NCI-H2196 (cell line): ENCODE results near the gene ADGRB2.
"Not testable (repeated sequence)": the region's sequence is repeated elsewhere in the genome, so short reads cannot be mapped to it uniquely, and the experiment has no call there.

ENCODE experiments used
- DNase-seq: peaks from one replicate; lab custom pipeline; 2025; ENCODE audit not compliant: unreplicated experiment; lab: John Stamatoyannopoulos, UW

ADGRB2 gene

DNA sequence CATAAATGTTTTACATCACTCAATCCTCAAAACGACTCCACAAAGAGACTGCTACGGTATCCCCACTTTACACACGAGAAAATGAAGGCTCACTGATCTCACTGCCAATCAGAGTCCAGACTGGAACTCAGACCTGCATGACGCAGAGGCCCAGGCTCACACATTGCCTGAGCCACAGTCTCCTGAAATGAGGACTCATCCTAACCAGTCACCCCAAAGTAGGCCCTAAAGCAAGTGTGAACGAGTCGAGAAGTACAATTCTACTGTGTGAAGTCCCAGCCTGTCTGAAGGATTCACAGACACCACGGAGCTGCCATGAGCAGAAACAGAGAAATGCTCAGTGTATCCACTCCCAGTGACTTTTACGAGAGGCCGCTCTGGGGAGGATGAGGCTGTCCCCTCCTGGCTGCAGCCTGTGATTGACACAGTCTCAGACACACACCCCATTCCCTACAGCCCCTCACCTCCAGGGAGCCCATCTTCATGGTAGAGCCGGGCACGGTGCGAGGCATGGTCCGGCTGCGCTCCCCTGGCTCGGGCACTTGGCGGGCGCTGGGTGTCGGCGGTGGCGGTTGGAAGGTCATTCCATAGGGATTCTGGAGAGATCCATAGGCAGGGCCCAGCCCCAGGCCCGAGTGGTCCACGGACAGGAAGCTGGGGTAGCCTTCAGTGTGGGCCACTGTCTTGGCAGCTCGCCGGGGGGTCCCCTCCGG is 33.6 kb downstream of the ADGRB2 start:
- DNase-seq: no peak

DNA sequence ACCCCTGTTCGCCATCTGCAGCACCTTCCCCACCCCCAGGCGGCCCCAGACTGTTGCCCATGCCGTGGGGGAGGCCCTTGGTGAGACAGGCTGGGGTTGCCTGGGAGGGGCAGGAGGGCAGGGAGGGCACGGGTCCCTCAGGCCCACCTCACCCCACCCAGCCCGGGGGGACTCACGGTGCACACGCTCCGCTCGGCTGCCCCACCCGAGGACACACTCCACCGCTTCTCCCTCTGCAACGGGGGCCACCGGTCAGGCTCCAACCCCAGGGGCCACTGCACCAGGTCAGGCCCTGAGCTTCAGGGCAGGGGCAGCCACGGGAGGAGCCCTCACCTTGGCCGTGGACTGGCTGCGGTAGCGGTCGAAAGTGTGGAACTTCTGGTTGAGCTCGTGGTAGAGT is 36.3 kb downstream of the ADGRB2 start:
- DNase-seq: no peak

DNA sequence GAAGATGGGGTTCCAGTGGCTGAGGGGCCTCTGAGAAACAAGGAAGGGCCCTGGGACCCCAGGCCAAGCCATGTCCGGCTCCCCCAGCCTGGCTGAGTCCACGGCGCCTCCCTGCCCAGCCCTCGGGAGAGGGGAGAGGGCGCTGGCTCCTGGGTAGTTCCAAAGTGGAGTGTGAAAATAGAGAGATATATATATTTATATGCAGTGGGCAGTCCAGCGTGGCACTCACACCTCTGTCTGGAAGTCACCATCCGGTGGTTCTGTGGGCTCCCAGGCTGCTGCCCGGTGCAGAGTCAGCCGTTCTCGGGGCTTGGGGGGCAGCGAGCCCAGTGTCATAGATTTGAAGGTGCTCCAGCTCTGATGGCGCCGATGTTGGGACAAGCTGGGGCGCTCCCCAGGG is 36.9 kb downstream of the ADGRB2 start:
- DNase-seq: no peak

DNA sequence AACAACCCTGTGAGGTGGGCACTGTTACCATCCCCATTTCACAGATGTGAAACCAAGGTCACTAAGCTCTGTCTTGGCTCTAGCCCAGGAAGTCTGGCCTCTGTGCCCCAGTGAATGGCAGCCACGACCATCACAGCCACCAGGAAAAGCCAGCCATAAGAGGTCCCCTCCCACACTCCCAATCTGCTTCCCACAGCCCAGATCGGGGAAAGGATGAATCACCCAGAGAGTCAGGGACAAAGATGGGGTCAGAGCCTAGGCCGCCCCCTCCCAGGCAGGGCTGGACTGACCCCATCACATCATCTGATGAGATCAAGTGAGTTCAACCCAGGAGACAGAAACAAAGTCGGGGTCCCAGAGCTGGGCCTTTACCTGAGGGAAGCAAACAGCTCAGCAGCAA is 37.4 kb downstream of the ADGRB2 start:
- no peak for DNase-seq

DNA sequence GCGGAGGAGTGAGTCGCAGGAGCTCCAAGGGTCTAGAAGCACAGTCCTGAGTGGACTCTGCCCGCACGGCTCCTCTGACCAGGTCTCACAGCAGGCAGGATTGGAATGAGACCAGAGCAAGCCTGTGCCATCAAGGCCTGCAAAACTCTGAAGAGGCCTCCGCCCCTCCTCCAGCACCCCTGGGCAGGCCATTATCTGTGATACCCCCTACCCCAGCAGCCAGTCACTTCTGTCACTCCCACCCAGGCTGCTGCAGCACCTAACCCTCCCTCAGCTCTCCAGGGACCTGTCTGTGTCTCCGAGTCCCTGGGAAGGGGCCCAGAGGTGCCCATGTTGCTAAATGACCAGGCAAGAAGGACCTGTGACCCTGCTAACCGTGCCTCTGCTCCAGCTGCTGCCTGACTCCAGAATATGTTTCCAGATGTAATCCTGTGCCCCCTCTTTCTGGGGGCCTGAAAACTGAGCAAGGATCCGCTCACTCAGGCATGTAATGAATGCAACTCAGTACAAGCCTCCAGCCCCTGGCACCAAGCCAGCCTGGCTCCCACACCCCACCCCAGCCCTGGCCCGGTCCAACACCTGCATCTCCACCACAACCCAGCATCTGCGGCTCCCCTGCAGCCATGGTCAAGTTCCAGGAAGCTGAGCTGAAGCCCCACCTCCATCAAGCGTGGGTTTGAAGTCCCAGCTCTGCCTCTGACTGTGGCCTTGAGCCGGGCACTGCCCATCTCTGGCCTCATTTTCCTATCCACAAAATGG is 38.2 kb downstream of the ADGRB2 start:
- DNase-seq: peak; percentile 62

DNA sequence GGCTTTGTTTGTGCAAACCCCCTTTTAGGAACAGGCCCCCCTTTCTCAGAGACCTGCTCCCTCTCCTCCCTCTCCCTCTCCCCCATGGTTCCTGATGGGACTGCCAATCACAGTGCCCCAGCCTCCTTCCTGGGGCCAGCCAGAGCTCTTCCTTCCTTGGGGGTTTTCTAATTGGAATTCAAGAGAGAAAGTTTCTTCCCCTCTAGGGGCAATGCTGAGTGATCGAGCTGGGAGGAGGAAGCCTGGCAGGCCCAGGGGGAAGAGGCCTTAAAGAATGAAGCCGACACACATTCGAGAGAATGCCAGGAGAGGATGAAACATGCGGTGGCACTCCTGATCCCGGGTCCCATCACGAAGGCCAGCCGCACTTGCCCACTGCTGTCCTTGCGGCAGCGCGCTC is 39.0 kb downstream of the ADGRB2 start:
- DNase-seq: no peak

DNA sequence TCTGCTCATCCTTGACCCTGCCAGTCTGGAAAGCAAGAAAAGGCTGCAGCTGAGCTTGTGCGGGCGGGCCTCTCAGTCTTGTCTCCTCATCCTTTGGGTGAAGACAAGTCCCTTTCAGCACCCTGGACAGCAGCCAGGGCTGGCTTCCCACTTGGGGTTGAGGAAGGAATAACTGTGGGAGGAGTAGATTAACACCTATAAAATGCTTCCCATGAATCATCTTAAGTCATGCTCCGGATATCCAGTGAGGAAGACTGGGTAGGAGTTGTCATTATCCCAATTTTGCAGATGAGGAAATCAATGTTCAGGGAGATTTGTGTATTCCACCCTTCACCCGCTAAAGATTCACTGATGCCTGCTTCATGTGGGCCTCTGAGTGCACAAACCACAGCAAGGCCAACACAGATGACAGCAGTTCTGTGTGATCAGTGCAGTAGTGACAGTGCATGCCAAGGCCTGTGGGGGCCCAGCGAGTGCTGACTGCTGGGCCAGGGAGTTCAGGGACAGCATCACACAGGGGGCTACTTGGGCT is 40.2 kb downstream of the ADGRB2 start:
- DNase-seq: no peak

DNA sequence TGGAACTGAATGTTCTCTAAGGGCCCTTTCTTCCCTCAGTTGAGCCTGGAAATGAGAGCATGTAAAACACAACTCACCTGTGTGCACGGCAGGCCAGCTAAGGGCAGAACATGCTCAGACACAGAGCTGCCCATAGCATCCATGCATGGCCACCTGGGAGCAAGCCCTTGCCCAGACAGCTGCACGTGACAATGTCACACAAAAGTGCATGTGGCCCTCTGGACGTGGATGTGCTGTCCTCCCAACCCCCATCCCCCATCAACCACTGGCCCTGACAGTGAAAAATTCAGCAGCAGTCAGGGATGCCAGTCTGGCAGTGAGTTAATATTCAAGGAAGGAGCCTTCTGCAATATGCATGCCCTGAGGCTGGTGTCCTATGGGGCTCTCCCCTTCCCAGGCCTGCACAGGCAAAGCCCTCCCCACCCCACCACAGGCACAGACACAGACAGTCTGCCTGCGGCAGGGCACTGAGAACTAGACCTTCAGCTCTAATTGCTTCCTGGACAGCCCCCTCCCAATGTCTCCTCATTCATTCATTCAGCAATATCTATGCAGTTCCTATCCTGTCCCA is 45.7 kb downstream of the ADGRB2 start:
- no peak for DNase-seq

DNA sequence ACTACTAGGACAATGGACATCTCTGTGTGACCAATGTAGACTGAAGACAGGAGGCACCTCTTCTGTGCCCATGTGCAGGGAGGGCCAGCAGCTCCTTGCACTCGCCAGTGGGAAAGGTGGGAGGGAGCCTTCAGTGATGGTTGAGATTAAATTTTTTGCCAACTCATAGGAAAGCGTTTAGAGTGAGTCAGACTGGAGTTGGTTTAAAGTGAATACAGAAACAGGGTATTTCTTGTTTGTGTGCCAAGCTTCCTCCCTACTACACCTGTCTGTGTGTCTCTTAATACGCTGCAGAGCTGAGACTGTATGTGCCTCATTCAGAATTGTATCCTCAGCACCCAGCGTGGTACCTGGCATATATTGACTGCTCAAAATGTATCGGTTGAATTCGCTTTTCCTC is 46.8 kb downstream of the ADGRB2 start:
- no peak for DNase-seq

DNA sequence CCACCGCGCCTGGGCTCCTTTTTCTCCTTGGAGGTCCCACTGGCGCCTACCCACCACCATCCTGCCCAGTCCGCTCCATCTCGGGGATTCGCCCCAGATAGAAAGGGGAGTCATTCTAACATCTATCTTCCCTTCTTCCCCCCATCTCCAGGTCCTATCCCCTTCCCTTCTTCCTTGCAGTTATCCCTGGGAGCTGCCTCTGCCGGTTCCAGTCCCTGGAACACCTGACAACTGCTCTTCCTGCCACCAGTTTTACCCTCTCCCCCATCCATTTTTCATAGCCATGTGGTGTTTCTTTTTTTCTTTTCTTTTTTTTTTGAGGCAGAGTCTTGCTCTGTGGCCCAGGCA is 48.3 kb downstream of the ADGRB2 start:
- no peak for DNase-seq

DNA sequence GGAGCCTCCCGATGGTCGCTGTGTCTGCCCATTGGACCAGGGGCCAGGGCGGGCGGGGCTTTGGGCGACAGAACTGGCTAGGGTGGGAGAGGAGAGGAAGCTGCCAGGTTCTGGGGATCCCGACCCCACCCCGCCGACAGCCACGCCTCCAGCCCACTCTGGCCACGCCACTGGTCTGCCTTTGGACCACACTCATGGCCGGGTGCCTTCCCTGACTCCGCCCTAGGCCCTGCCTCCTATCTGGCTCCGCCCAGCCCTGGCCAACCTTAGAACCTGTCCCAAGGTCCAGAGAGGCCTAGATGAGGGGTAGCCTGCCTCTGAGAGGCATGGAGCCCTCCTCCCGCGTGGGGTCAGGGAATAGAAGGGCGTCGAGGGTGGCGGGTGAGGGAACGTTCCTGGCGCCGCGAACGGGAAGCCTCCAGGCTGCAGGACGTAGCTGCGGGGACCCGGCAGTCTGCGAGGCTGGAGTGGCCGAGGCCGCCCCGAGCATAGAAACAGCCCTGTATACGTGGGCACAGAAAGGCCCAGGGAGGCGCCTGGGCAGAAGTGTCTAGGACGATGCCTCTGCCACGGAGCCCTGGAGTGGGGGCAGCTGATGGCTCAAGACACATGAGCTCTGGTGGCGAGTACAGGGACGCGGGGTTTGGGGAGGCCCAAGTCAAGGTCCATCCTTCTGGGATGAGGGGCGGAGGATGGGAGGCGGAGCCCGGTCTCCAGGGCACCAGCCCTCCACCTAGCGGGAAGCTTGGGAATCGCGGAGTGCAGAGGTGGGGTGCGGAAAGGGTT is 48.9 kb downstream of the ADGRB2 start:
- no peak for DNase-seq

DNA sequence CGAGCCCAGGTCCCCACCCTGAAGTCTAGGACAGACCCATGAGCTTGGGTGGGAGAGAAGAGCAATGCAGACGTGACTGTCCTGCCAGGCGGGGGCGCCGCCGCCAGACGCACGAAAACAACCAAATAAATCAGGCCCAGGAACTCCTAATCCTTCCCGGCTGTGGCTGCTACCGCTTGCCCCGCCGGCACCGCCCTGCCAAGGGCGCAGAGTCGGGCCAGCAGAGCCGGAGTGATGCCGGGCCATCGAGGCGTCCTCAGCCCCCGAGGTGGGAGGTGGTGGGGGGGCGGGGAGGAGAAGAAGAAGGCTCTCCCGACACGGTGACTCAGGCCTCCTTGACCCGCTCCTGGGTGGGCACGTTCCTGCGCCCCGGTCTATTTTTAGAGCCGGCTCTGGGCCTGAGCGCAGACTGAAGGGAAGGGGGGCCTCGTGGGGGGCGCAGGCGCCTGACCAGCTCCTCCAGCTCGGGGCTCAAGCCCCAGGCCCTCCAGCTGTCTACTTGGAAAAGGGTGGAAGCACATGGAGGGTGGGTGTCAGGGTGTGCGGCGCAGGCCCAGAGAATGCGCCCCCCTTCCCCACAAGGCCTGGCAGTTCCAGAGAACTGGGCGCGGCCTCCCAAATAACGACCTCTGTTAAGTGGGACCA is 49.6 kb downstream of the ADGRB2 start:
- no peak for DNase-seq

DNA sequence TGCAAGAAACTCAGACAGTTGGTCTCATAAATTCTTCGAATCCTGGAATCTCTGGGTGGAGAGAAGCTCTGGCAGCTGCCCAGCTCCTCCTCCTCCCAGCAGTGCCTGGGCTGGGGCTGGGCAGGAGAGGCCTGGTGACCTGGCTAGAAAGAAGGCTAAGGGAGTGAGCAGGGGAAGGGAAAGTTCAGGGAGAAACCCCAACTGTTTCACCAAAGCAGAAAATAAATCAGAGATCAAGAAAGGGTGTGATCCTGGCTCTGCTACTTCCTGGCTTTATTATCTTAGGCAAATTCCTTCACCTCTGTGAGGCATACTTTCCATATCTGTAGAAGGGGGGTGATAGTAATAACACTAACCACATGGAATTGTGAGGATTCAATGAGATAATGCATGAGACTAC is 51.5 kb downstream of the ADGRB2 start:
- no peak for DNase-seq

DNA sequence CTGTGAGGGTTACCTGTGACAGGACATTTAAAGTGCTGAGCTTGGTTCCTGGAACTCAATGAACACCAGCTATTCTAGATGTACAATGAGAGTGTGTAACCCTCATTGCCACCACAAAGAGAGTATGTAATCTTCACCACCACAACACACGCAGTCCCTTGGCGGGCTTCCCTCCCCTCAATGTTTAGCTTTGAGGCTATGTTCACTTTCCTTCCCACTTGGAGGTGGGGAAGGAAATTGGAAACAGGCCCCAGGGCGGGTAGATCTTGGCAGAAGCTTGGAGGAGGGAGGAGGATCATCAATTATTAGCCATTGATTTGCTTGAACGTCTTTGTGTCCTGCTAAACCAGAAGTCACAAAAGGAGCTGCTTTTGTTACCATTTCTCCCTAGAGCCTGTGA is 52.1 kb downstream of the ADGRB2 start:
- DNase-seq: no peak

DNA sequence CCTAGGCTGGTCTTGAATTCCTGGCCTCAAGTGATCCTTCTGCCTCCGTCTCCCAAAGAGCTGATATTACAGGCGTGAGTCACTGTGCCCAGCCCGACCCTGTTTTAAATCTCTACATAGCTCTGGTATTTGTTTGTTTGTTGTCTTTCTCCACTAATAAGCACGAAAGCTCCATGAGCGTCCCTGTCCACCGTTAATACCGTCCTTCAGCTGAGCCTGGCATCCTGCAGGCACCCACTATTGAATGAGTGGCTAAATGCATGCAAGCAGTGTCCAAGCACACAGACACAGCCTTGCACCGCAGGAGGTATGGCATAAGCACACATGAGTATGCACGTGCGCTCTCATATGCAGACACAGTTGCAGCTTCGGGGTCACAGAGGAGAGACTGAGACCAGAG is 55.8 kb downstream of the ADGRB2 start:
- no peak for DNase-seq

DNA sequence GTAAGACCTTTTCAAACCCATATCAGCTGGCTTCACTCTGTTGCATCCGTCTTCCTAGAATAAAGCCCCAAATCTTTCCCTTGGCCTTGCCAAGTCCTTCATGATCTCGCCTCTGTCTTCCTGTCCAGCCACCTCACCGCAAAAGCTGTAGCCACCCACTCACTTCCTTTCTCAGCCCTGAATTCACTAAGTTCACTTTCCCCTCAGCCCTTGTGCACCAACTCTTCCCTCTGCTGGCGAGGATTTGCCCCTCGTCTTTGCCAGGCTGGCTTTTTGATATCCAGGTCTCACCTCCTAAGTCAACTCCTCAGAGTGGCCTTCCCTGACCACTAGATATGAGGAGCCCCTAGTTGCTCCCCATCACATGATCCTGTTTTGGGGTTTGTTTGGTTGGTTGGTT is 56.4 kb downstream of the ADGRB2 start:
- no peak for DNase-seq

DNA sequence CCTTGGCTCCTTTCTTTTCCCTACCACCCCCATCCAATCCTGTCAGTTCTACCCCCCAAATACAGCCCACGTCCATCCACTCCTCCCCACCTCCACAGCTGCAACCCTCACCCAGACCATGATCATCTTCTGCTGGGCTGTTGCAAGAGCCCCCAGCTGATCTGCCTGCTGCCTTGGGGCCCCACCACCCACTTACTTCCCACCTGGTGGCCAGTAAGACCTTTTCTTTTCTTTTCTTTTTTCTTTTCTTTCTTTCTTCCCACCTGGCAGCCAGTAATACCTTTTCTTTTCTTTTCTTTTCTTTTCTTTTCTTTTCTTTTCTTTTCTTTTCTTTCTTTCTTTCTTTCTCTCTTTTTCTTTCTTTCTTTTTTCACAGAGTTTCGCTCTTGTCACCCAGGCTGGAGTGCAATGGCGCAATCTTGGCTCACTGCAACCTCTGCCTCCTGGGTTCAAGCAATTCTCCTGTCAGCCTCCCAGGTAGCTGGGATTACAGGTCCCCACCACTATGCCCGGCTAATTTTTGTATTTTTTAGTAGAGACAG is 57.0 kb downstream of the ADGRB2 start:
- not testable (repeated sequence) for DNase-seq

DNA sequence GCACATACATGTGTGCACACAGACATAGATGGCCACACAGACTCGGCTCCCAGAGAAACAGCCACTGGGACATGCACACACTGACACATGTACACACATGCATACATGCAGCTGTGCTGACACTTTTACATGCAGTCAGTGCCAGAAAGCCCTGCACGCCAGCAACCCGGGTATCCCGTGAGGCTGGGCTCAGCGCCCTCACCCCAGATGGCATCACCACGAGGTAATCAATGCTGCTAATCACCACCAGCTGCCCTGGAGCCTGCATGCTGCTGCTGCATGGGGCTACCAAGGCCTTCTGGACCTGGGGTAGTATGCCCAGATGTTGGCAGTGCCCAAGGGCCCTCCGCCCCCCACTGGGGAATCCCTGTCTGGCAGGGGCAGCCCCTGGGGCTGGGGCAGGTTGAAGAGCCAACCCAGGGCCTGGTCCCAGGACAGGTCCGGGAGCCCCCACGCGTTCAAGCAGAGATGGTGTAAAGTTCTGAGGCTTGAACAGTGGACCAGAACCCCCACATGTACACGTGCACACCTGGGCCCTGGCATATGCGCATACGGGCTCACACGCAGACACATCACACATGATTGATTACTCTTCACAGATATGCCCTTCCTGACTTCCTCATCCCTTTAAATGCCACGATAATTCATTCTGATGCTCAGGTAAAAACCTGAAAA is 57.6 kb downstream of the ADGRB2 start:
- DNase-seq: no peak

DNA sequence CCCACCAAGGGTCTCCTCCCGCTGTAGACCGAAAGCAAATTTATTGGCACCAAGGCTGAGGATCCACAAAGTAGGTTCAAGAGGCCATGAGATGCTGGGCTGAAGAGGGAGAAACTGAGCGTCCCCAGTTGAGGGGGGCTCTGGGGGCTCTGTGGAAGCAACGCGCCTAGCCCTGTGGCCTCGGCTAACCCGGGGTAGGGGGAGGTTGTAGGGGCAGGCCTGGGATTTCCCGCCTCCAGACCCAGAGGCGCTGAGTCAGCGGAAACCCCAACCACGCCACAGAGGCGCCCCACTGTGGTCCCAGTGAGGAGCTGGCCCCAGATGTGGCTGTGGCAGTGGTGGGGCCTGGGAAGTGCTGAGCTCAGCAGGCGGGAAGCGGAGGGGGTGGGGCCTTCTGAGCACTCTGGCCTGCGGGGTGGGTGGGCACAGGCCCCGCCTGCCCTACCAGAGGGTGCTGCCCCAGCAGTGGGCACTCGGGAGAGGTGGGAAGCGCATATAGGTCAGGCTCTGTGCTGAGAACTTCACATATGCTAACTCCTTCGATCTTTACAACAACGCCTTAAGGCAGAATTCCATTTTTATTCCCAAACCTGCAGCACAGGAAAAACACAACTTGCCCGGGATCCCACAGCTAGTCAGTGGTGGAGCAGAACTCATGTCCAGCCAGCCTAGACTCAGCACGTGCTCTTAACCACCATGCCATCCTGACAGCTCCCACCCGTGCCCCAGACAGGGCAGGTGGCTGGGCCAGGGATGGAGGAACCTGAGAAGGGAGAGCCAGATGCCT is 58.9 kb downstream of the ADGRB2 start:
- DNase-seq: no peak
